ENCODE data around the gene EPHB4.
A peak's percentile ranks its signal among the peaks of the same experiment; 100 is the strongest.

Gene EPHB4

GRCh38 chr7:100827330-100828226, at the start of gene EPHB4:
EPHB4 (minus strand) TSS chr7:100827523; CDS start chr7:100827030, 493 bp downstream.
- peak within 1 kb of the TSS; percentile 87 for H3K4me3 ChIP-seq (ENCODE audit: low read depth, low read length)

- H3K4me3 ChIP-seq (ENCODE audit: low read depth, low read length): peak overlapping the region; percentile 92
Observed at GRCh38 chr7:100875356-100875751, 48.0 kb upstream of the EPHB4 start.

- H3K4me3 ChIP-seq (ENCODE audit: low read depth, low read length): peak within 1 kb of the TSS; percentile 92
Observed at GRCh38 chr7:100874577-100875355, 47.4 kb upstream of the EPHB4 start, which contains the start of gene SRRT. SRRT (plus strand) TSS chr7:100875103; CDS start chr7:100875591, 488 bp downstream.

- peak overlapping the region; percentile 92 for H3K4me3 ChIP-seq (ENCODE audit: low read depth, low read length)
Observed at GRCh38 chr7:100874300-100874576, 46.9 kb upstream of the EPHB4 start.

GRCh38 chr7:100873599-100874299, 46.4 kb upstream of the EPHB4 start:
- no peak overlapping the region for H3K4me3 ChIP-seq (ENCODE audit: low read depth, low read length)

- H3K4me3 ChIP-seq (ENCODE audit: low read depth, low read length): peak overlapping the region; percentile 82
Observed at GRCh38 chr7:100867776-100868485, 40.6 kb upstream of the EPHB4 start.

GRCh38 chr7:100867040-100867775, 39.9 kb upstream of the EPHB4 start, which contains the start of gene TRIP6:
TRIP6 (plus strand) TSS chr7:100867387; CDS start chr7:100867498, 111 bp downstream.
- peak within 1 kb of the TSS; percentile 82 for H3K4me3 ChIP-seq (ENCODE audit: low read depth, low read length)

- no peak overlapping the region for H3K4me3 ChIP-seq (ENCODE audit: low read depth, low read length)
Observed at GRCh38 chr7:100866729-100867039, 39.4 kb upstream of the EPHB4 start.

- no peak overlapping the region for H3K4me3 ChIP-seq (ENCODE audit: low read depth, low read length)
Observed at GRCh38 chr7:100865938-100866728, 38.8 kb upstream of the EPHB4 start.

GRCh38 chr7:100865372-100865911, 38.1 kb upstream of the EPHB4 start:
- H3K4me3 ChIP-seq (ENCODE audit: low read depth, low read length): no peak overlapping the region

- H3K4me3 ChIP-seq (ENCODE audit: low read depth, low read length): no peak overlapping the region
Observed at GRCh38 chr7:100864263-100864845, 37.0 kb upstream of the EPHB4 start.

GRCh38 chr7:100863406-100863950, 36.2 kb upstream of the EPHB4 start:
- H3K4me3 ChIP-seq (ENCODE audit: low read depth, low read length): no peak overlapping the region

GRCh38 chr7:100861616-100861985, 34.3 kb upstream of the EPHB4 start:
- no peak overlapping the region for H3K4me3 ChIP-seq (ENCODE audit: low read depth, low read length)

GRCh38 chr7:100860702-100861615, 33.6 kb upstream of the EPHB4 start:
- H3K4me3 ChIP-seq (ENCODE audit: low read depth, low read length): no peak overlapping the region

- no peak overlapping the region for H3K4me3 ChIP-seq (ENCODE audit: low read depth, low read length)
Observed at GRCh38 chr7:100859856-100860255, 32.5 kb upstream of the EPHB4 start.

- no peak overlapping the region for H3K4me3 ChIP-seq (ENCODE audit: low read depth, low read length)
Observed at GRCh38 chr7:100856871-100857282, 29.6 kb upstream of the EPHB4 start.

GRCh38 chr7:100855515-100855914, 28.2 kb upstream of the EPHB4 start:
- no peak overlapping the region for H3K4me3 ChIP-seq (ENCODE audit: low read depth, low read length)
